ENCODE results near the gene MBOAT2.
"Not testable (repeated sequence)": the region's sequence is repeated elsewhere in the genome, so short reads cannot be mapped to it uniquely, and the experiment has no call there.

MBOAT2 gene, protein sequence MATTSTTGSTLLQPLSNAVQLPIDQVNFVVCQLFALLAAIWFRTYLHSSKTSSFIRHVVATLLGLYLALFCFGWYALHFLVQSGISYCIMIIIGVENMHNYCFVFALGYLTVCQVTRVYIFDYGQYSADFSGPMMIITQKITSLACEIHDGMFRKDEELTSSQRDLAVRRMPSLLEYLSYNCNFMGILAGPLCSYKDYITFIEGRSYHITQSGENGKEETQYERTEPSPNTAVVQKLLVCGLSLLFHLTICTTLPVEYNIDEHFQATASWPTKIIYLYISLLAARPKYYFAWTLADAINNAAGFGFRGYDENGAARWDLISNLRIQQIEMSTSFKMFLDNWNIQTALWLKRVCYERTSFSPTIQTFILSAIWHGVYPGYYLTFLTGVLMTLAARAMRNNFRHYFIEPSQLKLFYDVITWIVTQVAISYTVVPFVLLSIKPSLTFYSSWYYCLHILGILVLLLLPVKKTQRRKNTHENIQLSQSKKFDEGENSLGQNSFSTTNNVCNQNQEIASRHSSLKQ

DNA sequence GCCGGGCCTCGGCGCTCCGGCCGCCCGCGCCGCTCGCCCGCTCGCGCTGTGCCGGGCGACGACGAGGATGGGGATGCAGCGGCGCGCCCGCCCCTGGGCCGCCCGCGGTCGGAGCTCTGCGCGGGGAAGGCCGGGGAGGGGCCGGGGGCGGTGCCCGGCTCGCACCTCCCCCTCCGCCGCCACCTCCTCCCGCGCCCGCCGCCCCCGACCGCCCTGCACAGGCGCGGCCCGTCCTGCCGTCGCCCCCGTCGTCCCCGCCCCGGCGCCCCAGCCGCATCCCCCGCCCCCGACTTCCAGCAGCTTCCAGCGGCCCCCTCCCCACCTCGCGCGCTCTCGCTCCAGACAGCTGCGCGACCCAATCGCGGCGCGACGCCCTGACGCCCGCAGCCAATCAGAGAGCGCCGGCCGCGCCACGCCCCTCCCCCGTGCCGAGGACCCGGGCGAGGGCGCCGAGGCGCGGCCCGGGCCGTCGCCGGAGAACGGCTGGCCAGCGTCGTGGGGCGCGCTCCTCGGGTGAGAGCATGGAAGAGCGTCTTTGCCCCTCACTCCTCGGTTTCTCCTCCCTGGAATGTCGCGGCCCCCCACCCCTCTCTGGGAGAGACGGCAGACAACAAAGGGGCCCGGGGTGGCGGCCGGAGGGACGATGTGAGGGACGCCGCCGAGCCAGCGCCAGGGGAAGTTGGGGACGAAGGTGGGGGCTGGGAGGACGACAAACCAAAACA is at the start of gene MBOAT2:
TSS of gene MBOAT2 (minus strand) at position 69 of the 722 bp plus-strand sequence. CDS start 70 bp downstream, outside the sequence.
- DNase-seq: peak; percentile 85

DNA sequence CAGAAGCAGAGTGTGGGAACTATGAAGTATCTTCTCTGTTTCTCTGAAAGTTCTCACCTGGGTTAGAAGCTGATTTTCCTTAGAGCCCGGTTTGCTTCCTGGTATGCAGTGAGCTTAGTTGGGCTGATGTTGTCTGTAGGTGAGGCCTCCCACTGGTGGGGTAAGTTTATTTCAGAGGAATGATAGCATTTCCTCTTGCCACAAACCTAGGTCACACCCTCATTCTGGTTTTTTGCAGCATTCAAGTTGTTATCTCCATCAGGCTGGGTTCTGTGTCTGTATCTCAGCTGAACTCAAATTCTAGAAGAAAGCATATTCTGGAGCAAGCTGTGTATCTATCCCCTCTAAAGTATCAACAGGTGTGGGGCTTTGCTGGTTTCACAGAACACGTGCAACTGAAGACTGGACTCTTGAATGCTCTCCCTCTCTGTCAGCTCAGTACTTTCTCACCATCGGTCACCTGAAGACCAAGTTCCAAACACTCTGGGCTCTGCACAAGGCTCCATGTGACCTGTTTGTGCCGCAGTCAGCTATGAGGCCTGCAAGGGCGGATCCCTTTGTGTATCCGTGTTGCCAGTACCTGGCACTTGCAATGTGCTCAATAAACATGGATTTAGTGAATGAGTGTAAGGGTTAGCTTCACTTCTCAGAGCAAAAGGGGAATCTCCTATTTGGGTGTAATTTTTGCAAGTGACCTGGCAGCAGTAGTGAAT is 49.5 kb upstream of the MBOAT2 start:
- no peak for DNase-seq

DNA sequence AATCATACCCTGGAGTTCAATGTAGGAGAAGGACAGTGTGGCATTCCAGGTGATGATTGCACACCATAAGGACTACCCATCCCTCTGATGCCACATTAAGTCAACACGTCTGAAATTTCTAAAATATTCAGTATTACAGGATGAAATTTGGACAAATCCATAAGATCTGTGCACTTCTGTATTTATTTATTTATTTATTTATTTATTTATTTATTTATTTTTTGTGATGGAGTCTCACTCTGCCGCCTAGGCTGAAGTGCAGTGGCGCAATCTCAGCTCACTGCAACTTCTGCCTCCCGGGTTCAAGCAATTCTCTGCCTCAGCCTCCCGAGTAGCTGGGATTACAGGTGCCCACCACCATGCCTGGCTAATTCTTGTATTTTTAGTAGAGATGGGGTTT is 48.0 kb upstream of the MBOAT2 start:
- DNase-seq: not testable (repeated sequence)

DNA sequence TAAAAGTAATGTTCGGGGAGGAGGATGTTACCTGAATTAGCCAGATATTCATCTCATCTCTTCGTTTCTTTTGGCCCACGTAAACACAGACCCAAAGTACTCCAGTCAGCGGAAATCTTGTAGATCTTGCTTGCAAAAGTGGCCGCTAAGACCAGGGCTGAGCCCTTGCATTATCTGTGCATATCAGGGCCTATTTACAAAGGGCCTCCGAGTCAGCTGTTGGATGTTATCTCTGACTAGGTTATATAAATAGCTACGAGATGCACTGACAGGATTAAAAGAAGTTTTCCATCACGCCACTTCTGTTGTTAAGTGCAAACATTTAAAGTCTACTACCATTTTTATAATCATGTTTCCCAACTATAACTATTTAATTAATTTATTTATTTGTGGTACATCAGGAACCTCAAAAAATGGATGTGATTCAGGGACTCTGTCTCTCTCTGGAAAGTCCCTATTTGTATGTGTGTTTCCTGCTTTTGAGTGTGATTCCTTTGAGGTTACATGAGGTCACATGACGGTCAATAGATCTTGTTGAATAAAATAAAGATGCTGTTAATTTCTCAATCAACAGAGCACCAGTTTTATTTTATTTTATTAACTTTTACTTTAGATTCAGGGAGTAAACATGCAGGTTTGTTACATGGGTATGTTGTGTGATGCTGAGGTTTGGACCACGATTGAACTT is 46.8 kb upstream of the MBOAT2 start:
- no peak for DNase-seq

DNA sequence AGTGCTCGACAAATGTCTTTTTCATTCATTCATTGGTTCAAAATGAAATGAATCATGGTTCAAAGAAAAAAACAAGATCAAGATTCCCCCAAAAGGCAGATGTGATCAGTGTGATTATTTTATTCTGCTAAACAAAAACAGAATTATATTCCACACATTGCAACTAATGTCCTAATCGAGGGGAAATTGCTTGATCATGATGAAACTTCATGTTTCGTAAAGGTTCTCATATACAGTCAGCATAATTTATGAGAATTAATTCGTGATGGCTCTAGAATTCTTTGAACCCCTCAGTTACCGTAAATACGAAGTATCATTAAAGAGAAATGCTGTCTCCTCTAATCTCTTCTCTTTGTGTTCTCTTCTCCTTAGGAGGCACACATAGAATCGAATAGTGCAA is 42.1 kb upstream of the MBOAT2 start:
- no peak for DNase-seq

DNA sequence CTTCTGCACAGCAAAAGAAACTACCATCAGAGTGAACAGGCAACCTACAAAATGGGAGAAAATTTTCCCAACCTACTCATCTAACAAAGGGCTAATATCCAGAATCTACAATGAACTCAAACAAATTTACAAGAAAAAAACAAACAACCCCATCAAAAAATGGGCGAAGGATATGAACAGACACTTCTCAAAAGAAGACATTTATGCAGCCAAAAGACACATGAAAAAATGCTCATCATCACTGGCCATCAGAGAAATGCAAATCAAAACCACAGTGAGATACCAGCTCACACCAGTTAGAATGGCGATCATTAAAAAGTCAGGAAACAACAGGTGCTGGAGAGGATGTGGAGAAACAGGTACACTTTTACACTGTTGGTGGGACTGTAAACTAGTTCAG is 40.0 kb upstream of the MBOAT2 start:
- DNase-seq: not testable (repeated sequence)

DNA sequence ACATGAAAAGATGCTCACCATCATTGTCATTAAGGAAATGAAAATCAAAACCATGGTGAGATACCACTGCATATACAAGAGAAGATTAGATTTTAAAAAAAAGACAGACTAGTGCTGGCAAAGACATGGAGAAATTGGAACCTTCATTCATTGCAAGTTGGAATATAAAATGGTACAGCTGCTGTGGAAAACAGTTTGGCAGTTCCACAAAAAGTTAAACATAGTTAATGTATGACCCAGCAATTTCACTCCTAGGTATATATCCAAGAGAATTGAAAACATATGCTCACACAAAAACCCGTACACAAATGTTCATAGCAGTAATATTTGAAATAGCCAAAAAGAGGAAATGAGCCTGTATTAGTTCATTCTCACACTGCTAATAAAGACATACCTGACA is 33.7 kb upstream of the MBOAT2 start:
- DNase-seq: no peak

DNA sequence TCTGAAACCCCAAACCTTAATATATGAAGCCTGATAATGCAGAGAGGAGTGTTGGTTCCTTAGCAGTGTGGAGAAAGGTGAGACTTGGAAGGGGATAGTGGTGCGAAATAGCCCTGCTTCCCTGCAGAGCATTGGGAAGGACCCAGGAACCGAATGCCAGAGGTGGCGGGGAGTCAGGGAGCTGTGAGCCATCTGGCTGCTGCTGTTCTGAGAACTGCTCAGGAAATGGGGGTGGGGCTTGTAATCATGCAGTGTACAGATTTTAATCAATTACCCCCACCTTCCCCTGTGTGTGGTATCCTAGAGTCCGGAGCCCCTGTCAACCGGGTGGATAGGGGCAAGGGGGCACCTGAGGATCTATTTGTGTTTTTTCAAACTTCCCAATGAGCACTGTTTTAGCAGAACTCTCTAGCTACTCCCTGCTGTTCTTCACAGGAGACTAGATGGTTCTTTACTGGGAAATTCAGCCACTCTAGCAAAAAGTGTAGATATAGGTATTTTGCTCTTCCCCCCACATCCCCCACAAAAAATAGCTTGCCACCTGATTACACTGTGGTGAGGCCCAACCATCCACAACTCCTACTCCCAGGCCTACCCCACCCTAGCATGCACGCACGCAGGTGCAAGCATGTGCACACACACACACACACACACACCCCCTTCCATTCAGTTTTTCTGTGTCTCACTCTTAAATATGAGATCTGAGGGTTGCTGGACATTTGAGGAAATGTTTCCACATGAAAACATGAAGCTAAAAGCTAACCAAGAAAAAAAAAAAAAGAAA is 30.1 kb upstream of the MBOAT2 start:
- DNase-seq: no peak

DNA sequence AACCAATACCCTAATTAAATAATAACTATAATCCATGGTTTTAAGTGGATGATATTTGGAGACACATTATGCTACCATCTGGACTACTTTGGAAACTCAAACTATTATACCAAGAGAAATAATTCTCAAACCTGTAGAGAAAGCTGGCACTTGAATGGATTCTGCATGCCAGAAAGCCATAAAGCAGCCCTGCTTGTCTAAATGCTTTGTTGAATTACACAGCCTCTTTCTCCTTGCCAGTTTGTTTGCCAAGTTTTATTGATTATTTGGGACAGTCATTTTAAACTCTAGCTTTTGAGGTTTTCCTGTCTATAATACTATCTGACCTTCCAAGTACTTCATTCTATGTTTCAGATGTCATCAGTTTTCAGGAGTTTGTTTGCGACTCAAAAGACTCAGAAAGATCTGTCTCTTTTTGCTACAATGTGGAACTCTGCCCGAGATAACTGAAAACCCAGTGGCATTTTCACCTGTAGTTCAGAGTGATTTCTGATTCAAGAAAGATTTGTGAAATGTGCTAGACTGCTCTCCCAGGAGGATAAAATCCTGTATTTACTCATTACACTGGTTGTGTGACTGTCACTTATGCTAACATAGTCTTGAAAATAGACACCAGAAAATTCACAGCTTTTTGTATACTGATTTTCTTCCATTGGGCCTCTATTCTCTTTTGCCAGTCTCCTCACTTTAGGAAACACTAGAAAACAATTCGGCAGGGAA is 29.2 kb upstream of the MBOAT2 start:
- DNase-seq: no peak

DNA sequence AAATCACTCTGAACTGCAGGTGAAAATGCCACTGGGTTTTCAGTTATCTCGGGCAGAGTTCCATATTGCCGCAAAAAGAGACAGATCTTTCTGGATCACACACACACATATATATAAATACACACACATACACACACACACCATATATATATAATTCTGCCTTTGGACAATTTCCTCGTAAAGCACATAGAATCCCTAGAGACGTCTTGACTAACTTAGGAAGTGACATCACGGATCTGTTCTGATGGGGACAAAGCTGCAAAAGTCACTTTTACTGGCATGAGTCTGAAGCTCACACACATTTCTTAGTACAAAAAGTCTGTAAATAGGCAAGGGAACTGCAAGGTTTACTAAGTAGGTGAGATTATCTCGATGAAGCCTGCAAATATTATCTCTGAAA is 28.6 kb upstream of the MBOAT2 start:
- DNase-seq: no peak

DNA sequence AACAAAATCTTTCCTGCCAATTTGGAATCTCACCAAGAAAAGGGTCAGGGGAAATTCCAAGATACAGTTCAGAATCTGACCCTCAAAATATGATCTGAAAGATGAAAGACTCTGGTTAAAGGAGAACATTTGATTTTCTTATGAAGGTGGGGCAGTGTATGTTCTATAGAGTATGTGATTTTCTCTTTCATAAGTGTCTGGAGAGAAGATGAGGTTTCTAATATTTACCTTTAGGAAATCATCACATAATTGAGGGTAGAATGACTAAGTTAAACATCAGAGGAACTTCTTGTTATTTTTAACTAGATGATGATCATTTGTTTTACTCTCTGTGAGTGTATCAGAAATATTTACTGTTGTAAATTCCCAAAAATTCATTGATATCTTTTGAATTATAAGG is 27.8 kb upstream of the MBOAT2 start:
- no peak for DNase-seq

DNA sequence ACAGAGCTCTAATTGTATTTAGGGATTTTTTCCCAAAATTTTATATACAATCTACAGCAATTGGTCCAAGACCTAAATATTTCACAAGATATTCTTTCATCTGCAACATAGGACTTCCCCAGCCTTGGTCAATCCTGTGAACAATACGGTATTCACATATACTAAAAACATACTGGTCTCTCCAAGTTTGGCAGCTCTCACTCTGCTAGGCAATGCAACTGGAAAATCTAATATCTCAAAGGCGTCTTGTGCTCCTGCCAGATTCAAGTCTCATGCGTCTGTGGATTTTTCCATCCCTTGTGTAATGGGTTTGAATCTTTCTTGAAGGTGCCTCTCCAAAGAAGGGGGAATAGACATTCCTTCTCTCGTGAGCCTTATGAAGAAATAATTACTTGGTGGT is 27.4 kb upstream of the MBOAT2 start:
- no peak for DNase-seq

DNA sequence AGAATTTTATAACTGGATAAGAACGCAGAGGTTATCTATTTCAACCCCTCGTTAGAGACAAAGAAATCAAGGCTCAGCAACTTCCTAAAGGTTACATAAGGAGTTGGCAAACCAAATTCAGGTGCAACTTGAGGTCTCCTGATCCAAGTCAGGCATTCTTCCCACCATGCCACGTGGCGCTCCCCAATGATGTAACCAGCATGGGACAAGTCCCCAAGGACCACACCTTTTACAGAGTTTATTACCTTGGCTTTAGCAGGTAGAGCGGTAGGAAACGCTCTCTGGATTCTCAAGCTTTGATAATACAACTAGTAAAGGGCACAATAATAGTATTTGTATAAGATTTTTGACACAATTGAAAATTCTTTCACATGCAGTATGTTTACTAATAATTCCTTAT is 26.7 kb upstream of the MBOAT2 start:
- DNase-seq: no peak

DNA sequence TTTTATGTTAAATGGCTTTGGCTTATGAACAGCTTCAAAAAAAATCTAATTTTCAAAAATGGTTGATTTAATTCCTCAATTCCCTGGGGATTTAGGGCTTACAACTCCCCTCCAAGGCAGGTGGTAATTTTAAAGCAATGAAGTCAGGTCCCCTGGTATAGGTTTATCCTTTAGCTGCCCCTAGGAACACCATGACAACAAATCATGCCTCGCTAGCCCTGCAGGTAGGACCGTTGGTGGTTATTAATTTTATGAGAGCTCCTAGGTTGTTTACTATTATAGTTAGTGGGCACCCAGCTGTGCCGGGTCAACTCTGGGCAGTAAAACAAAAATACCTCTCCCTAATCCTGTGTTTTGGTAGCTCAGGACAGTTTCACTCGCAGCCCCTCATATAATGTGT is 26.2 kb upstream of the MBOAT2 start:
- DNase-seq: no peak

DNA sequence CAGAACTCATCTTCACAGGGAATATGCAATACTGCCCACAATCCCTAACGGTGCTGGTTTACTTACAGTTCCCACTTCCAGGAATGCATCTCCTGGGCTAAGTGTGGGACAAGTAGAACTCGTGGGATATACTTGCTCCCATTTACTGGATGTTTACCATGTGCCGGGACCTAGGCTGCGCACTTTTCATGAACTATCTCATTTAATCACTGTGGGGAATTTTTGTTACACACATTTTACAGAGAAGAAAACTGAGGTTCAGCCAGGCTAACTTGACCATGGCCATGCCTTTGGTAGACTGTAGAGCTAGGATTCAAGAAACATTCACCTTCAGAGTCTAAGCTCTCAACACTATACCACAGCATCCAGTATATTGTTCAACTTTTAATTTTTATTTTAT is 24.4 kb upstream of the MBOAT2 start:
- DNase-seq: no peak

DNA sequence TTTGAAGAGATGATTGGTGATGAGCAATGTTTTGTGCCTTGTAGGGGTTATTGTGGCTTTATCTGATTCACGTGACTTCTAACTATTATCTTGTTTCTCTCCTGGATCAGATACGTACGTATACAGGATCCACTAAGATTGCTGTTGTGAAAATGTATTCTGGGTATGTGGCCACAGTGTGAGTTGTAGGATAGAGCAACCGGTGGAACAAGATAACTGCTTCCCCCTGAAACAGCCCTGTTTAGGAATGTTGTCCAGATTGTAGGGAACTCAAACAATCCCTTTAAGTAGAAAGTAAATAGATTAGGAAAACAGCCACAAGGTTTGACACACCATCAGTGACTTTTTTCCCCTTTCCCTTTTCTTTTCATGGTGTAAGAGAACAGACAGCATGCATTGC is 22.3 kb upstream of the MBOAT2 start:
- no peak for DNase-seq

DNA sequence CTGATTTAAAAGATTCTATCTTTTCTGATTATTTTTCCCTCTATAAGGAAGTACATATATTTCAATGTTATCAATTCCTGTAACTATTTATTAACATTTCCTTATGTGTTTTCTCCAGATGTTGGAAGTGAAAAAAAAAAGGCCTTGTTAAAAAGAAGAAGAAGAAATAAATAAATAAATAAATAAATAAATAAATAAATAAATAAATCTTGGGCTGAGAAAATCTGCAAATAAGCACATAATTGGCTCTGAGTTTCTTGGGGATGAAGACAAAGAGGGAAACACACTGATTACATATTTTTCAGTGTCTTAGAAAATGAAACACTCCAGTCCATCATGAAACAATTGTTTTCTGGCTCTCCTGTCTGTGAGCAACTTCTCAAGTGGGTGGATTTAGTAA is 21.1 kb upstream of the MBOAT2 start:
- DNase-seq: no peak

DNA sequence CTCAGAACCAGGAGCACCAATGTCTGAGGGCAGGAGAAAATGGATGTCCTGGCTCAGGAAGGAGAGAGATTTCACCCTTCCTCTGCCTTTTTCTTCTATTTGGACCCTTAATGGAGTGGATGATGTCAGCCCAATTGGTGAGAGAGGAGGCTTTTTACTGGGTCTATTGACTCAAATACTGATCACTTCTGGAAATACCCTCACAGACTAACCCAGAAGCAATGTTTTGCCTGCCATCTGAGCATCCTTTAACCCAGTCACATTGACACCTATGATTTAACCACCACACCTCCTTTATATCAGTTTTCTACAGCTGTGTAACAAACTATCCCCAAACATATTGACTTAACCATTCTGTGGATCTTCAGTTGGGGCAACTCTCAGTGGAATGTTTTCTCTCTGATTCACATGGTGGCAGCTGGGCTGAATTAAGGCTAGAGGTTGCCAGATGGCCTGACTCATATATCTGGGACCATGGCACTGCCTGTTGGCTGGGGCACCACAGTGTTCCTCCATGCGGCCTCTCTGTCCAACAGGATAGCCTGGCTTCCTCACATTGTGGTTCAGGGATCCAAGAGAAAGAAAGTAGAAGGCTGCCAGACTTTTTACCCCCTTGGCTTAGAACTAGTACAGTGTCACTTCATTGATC is 18.2 kb upstream of the MBOAT2 start:
- no peak for DNase-seq

DNA sequence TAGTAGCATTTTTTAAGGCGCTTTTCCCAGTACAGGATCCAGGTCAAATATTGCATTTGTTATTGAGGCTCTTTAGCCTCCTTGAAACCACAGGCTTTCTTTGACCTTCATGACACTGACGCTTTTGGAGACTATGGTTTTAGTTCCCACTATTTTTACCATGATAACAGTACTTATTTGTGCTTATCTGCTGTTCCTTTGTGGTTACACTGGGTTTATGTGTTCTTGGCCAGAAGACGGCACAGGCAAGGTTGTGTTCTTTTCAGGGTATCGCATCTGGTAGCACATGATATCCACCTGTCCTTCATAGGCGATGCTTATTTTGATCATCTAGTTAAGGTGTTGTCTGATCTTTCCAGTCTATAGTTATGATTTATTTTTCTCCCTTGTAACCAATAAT is 16.8 kb upstream of the MBOAT2 start:
- DNase-seq: no peak

DNA sequence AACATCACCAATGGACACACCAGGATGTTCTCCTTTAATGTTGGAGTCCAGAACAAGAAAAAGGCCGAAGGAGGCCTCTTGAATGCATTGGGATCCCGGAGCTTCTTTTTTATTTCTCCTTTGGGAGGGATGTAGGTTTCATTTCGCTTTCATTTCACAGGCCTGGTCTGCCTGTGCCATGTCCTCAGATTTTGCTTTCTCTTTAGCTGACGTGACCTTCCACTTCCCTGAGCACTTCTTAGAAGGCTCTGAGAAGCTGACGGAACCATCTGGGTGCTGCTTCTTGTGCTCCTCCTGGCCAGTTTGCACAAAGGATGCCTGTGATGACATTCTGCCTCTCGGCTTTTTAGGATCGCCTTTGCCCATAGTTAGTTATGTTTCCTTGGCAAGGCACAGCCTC is 15.1 kb upstream of the MBOAT2 start:
- no peak for DNase-seq

DNA sequence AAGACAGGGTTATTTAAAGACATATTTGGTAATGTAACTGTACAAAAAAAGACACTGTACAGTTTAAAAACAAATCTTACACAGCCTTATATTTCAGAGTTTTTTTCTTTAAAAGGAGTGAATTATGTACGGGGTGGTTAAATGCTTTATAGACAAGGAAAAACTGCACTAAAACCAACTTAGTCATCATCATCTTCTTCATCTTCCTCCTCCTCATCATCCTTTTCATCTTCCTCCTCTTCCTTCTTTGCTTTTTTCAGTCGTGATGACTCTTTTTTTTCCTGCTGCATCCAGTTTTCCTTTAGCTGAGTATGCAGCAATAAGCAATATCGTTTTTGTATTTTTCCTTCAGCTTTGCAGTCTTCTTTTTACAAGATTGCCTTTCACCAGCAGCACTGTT is 14.6 kb upstream of the MBOAT2 start:
- DNase-seq: no peak

Measured in stimulated activated CD4-positive, alpha-beta T cell treated with anti-CD3 and anti-CD28 coated beads, Interleukin-15, amount 100 ng/mL, for 24 hours (primary cell).